Fibroblast of lung (primary cell): ENCODE results near the gene KIF26B.

Source experiments
- CTCF ChIP-seq, 2 donors: IDR thresholded peaks in 1 of 2; conservative IDR thresholded peaks in 1 of 2; 1 replicate in 1 of 2; 2 replicates in 1 of 2; pipeline ENCODE4 v1.5.1; 2011 to 2012; ENCODE audit warnings: low read length in 2 of 2, control low read depth in 1 of 2, inconsistent platforms in 1 of 2, low read depth in 1 of 2, mild to moderate bottlenecking in 1 of 2
- EZH2 ChIP-seq: IDR thresholded peaks from 2 replicates; pipeline ENCODE4 v1.5.1; 2012; ENCODE audit warnings: low read length, control low read depth, mild to moderate bottlenecking; ENCODE audit errors: missing control alignments

GRCh38 chr1:245279346-245279745 is 124.6 kb downstream of the KIF26B start:
- TF ChIP-seq CTCF (conservative IDR thresholded peaks at IDR 0.05 in 1 of 2, IDR thresholded peaks at IDR 0.05 in 1 of 2; ENCODE audit: low read depth in 1 of 2, low read length in 2 of 2) (no peak), EZH2 (no peak)
